ENCODE measurements around the gene DNAH17. TPM values are rescaled to one million over a fixed set of nuclear protein-coding genes. Genes with fewer than 3 reads are reported as not detected.

DNAH17 gene
- total RNA-seq, 2 experiments from 2014 or later: 0.41 to 0.45 TPM

DNA sequence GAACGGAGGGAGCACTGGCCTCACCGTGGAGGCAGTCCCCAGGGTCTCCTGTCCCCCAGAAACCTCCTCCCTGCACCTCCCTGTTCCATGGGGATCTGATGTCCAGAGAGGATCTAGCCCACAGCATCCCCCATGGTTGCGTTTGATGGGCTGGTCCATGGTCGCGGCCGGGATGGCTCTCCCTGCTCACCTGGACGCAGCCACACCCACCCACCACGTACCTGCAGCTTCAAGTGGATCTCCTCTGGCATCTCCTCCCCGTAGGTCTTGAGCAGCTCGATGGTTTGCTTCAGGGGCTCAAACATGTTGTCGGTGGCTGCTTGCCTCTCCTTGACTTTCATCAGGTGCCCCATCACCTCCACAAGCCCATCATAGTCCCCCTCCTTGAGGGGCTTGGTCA, 47.9 kb downstream of the DNAH17 start:
- Mint-ChIP-seq H3K9me3 (no peaks in the 10 kb centered on the region), H3K4me3 (no peak overlapping the region), H3K4me1 (ENCODE audit: low read depth) (peaks cover 3% of the 10 kb centered on the region), H3K36me3 (ENCODE audit: low read depth) (no peaks in the 10 kb centered on the region), H3K27ac (no peak overlapping the region), H3K27me3 (no peaks in the 10 kb centered on the region)
- ChIA-PET CTCF (no interaction called here), POLR2A (interaction anchor here (0.9 kb wide), 1 partner anchor 46 kb away, joined by 3 read pairs; no protein-coding TSS in a partner anchor)
- ATAC-seq (no peak), DNase-seq (no peak)
- intact Hi-C loops (cut with micrococcal nuclease): loop anchor here (10.0 kb wide), 1 partner anchor 1324 kb away; no protein-coding TSS in a partner anchor
- TF ChIP-seq, protein P1, sequence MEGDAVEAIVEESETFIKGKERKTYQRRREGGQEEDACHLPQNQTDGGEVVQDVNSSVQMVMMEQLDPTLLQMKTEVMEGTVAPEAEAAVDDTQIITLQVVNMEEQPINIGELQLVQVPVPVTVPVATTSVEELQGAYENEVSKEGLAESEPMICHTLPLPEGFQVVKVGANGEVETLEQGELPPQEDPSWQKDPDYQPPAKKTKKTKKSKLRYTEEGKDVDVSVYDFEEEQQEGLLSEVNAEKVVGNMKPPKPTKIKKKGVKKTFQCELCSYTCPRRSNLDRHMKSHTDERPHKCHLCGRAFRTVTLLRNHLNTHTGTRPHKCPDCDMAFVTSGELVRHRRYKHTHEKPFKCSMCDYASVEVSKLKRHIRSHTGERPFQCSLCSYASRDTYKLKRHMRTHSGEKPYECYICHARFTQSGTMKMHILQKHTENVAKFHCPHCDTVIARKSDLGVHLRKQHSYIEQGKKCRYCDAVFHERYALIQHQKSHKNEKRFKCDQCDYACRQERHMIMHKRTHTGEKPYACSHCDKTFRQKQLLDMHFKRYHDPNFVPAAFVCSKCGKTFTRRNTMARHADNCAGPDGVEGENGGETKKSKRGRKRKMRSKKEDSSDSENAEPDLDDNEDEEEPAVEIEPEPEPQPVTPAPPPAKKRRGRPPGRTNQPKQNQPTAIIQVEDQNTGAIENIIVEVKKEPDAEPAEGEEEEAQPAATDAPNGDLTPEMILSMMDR (IDR thresholded peaks at IDR 0.05): no peak

- Mint-ChIP-seq H3K4me3 (no peak overlapping the region), H3K4me1 (ENCODE audit: low read depth) (peaks cover 3% of the 10 kb centered on the region), H3K36me3 (ENCODE audit: low read depth) (no peaks in the 10 kb centered on the region), H3K9me3 (no peaks in the 10 kb centered on the region), H3K27me3 (no peaks in the 10 kb centered on the region), H3K27ac (no peak overlapping the region)
- TF ChIP-seq, protein P1 (IDR thresholded peaks at IDR 0.05): no peak
- CTCF ChIA-PET: no interaction called here
- no peak for ATAC-seq
- DNase-seq: no peak
- intact Hi-C loops (cut with micrococcal nuclease): loop anchor here (10.0 kb wide), 1 partner anchor 1324 kb away; no protein-coding TSS in a partner anchor
- POLR2A ChIA-PET: no interaction called here
Observed at GRCh38 chr17:78528541-78528940, 48.7 kb downstream of the DNAH17 start.

- ATAC-seq (no peak), DNase-seq (no peak)
- no peaks in the 10 kb centered on the region for H3K36me3 Mint-ChIP-seq (ENCODE audit: low read depth)
- intact Hi-C loops (cut with micrococcal nuclease): loop anchor here (10.0 kb wide), 1 partner anchor 1323 kb away; no protein-coding TSS in a partner anchor
- no peak overlapping the region for H3K4me3 Mint-ChIP-seq
- CTCF ChIA-PET: no interaction called here
- no peaks in the 10 kb centered on the region for H3K27me3 Mint-ChIP-seq
- no peak overlapping the region for H3K27ac Mint-ChIP-seq
- no peaks in the 10 kb centered on the region for H3K4me1 Mint-ChIP-seq (ENCODE audit: low read depth)
- no peaks in the 10 kb centered on the region for H3K9me3 Mint-ChIP-seq
- TF ChIP-seq, protein P1 (IDR thresholded peaks at IDR 0.05): no peak
- POLR2A ChIA-PET: no interaction called here
Observed at GRCh38 chr17:78527345-78527744, 49.9 kb downstream of the DNAH17 start.

DNA sequence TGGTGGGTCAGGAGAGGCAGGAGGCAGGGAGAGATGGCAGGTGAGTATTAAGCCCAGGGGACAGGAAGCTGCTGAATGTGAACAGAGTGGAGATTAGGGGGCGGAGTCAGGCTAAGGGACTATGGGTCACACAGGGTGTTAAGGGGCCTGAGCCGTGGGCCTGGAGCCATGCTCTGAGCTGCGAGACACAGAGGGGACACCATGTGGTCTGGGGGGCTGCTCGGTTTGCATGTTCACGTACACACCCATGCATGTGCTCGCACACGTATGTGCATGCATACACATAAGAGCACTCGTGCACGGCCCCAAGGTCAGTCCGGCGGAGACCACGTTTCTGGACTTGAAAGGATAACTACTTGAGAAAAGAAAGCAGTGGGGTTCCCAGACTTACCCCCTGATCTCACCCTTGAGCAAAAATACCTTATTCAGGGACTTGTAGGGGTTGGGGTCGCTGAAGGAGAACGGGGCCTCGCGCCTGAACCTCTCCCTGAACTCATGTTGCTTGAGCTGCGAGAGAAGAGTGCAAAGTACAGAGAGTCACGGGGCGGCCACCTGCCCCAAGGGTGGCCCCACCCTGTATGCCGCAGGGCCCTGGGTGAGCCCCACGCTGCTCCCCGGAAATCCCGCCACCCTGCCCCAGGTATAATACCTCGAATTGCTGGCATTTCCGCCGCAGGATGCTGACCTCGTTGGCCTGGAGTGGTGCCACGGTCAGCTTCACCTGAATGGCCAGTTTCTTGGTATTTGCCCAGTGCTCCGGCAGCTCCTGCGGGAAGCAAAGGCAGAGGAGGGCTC, 50.8 kb downstream of the DNAH17 start:
- TF ChIP-seq, protein P1 (IDR thresholded peaks at IDR 0.05): no peak
- DNase-seq: no peak
- H3K27ac Mint-ChIP-seq: no peak overlapping the region
- H3K4me1 Mint-ChIP-seq (ENCODE audit: low read depth): no peaks in the 10 kb centered on the region
- H3K36me3 Mint-ChIP-seq (ENCODE audit: low read depth): no peaks in the 10 kb centered on the region
- no peaks in the 10 kb centered on the region for H3K9me3 Mint-ChIP-seq
- intact Hi-C loops (cut with micrococcal nuclease): loop anchor here (10.0 kb wide), 1 partner anchor 1322 kb away; no protein-coding TSS in a partner anchor
- ChIA-PET POLR2A (no interaction called here), CTCF (no interaction called here)
- no peak for ATAC-seq
- H3K4me3 Mint-ChIP-seq: no peak overlapping the region
- H3K27me3 Mint-ChIP-seq: no peaks in the 10 kb centered on the region

GRCh38 chr17:78525511-78526160, 51.6 kb downstream of the DNAH17 start:
- no peak overlapping the region for H3K4me3 Mint-ChIP-seq
- H3K27ac Mint-ChIP-seq: no peak overlapping the region
- no peak for DNase-seq
- no peak for ATAC-seq
- no peaks in the 10 kb centered on the region for H3K9me3 Mint-ChIP-seq
- POLR2A ChIA-PET: no interaction called here
- no peaks in the 10 kb centered on the region for H3K36me3 Mint-ChIP-seq (ENCODE audit: low read depth)
- H3K4me1 Mint-ChIP-seq (ENCODE audit: low read depth): no peaks in the 10 kb centered on the region
- TF ChIP-seq, protein P1 (IDR thresholded peaks at IDR 0.05): no peak
- no peaks in the 10 kb centered on the region for H3K27me3 Mint-ChIP-seq
- intact Hi-C loops (cut with micrococcal nuclease): loop anchor here (10.0 kb wide), 1 partner anchor 1321 kb away; no protein-coding TSS in a partner anchor
- CTCF ChIA-PET: no interaction called here
